Left renal cortex interstitium (tissue), 4 donors: ENCODE measurements around the gene KRCC1. TPM values are rescaled to one million over a fixed set of nuclear protein-coding genes. Genes with fewer than 3 reads are reported as not detected.
"Not testable (repeated sequence)": the region's sequence is repeated elsewhere in the genome, so short reads cannot be mapped to it uniquely, and the experiment has no call there.

Experiments used
- DNase-seq, 4 donors: peaks; one replicate each; pipeline ENCODE4 v3.0.0-alpha.2; 2013; ENCODE audit warnings: low read depth in 4 of 4, low spot score in 2 of 4, missing footprints in 1 of 4
- polyA plus RNA-seq, 4 donors: library from polyadenylated mRNA; unstranded; fragments of 120-200 nt; gene quantifications; one replicate each; pipeline ENCODE4 v1.2.1, GENCODE V29; 2013; ENCODE audit not compliant: insufficient read length in 4 of 4

Gene KRCC1
- polyA plus RNA-seq, 4 donors: 53.4 to 62.6 (median 56.0) TPM

- no peak for DNase-seq
These were observed 7.0 kb downstream of the KRCC1 start for GRCh38 chr2:88048541-88048940.

- DNase-seq: not testable (repeated sequence)
These were observed 10.0 kb downstream of the KRCC1 start for GRCh38 chr2:88045561-88045960.

- DNase-seq: no peak
These were observed 13.1 kb downstream of the KRCC1 start for GRCh38 chr2:88042476-88042875.

GRCh38 chr2:88038263-88039105 lies 17.1 kb downstream of the KRCC1 start:
- no peak for DNase-seq

DNA sequence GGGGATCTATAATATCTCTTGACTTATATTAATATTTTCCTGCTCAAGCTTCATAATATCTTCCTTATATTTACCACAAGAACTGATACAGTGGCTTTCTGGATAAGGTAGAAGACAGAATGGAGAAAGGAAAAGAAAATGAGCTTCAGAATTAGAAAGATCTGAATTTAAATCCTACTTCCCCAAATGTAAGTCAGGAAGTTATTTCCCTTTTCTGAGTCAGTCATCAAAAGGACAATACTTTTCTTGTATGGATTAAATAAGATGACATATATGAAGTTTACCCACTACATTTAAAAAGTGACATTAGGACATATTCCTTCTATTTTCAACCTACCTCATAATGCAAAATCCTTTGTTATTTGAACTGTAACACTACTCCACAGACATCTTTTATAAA lies 19.0 kb downstream of the KRCC1 start:
- no peak for DNase-seq

DNA sequence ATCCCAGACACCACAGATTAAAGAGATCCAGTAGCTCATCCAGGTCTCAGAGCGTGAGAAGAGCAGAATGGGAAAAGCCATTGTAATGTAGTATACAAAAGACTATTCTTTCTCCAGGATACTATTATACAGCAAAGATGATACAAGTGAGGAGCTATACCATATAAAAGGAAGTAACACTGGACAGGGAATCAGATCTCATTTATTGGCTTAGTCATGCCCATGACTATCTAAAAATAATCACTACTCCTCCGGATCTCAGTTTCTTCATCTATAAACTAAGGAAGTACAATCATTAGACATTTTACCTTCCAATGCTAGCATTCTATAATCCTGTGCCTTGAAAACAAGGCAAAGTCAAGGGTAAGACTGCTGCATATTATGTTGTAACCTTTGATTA lies 19.4 kb downstream of the KRCC1 start:
- DNase-seq: no peak

GRCh38 chr2:88032070-88032702 lies 23.4 kb downstream of the KRCC1 start:
- DNase-seq: no peak

DNA sequence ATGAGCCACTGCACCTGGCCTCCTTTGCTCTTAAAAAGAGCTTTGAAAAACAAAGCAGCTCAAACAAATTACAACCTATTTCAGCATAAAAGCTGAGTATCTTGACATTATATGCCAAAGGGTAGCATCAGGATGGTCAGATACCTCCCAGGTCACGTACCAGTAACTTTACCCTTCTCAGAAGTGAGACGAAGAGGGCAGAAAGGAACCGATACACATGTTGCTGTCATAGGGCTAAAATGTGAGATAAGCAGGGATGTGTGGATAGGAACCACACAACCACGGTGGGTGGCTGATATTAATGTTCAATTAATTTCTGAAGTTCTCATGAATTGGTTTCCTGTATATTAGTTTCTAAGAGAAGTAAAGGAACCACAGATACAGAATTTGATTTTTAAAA lies 26.7 kb downstream of the KRCC1 start:
- no peak for DNase-seq

DNA sequence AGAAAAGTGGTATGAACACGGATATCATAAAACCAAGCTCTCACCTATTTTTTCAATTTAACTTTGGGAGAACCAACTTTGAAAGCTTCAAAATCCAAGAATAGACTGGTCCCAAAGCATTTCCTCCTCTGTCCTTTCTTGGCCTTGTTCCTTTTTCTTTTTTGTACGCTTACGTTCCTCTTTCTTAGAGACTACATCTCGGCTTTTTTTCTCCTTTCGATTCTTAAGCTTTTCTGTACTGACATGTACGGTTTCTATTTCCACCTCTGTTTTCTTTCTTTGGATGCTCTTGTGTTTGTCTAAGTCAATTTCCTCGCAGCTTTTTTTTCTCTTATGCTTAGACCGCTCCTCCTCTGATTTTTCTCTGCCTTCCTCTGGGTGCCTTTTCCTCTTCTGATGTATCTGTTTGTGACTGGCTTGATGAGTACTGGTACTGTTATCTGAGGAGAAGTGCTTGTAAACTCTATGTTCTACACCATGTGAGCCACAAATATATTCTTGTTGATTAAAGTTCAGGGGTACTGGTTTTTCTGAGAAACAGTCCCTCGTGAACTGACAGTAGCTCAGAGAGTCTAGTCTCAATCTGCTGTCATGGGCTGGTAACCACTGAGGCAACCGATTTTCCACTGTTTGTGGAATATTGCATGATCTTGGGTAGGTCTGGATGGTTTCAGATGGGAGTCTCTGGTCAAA lies 27.7 kb downstream of the KRCC1 start:
- no peak for DNase-seq

GRCh38 chr2:88024509-88024908 lies 31.1 kb downstream of the KRCC1 start:
- no peak for DNase-seq

GRCh38 chr2:88022669-88022921 lies 33.0 kb downstream of the KRCC1 start:
- DNase-seq: no peak

DNA sequence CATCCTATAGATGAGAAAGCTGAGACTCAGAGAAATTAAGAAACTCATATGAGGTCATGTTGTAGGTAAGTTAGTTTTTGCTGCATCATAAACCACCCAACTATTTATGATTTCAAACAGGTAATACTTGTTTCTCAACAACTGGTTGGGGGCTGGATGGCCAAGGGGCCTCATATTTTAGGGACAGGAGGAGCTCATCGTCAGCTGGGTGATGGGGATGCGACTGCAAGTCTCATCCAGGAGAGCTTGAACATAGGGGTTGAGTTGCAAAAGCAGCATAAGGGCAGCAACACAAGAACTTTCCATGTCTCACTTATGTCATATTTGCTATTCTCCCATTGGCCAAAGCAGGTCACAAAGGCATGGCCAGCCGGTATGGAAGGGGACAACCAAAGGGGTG lies 35.6 kb downstream of the KRCC1 start:
- DNase-seq: no peak

DNA sequence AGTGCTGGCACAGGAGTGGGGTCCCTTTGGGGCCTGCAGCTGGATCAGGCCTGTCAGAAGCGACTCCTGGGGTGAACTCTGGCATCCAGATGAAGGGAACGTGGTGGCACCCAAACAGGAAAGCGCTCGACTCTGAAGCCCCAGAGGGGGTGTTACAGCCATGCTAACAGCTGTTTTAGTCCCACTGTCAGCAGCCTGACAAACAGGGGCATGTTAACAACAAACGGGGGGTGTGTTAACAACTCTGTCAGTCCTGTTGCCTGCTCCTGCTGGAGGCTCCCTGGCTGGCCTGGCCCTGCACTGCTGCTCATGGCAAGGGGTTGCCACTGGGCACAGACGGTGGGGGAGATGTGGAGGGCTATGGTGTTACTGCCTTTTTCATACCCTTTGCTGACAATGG lies 36.7 kb downstream of the KRCC1 start:
- DNase-seq: no peak

DNA sequence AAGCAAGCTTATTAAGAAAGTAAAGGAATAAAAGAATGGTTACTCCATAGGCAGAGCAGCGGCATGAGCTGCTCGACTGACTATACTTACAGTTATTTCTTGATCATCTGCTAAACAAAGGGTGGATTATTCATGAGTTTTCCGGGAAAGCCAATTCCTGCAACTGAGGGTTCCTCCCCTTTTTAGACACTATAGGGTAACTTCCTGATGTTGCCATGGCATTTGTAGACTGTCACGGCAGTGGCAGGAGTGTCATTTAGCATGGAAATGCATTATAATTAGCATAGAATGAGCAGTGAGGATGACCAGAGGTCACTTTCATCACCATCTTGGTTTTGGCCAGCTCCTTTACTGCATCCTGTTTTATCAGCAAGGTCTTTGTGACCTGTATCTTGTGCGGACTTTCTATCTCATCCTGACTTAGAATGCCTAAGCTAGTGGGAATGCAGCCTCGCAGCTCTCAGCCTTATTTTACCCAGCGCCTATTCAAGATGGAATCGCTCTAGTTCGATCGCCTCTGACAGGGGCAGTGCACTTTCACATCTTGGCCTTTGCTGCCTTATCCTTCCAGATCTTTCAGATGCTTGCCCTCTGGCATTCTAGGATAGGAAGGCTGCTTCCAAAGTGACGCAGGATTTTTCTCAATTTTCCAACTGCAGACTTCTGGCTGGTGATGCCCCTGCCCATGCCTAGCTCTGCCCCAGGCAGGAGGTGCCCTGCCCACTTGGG lies 37.3 kb downstream of the KRCC1 start:
- DNase-seq: not testable (repeated sequence)

- not testable (repeated sequence) for DNase-seq
These were observed 37.9 kb downstream of the KRCC1 start for GRCh38 chr2:88017780-88018038.

- peak in 1 of 4 donors; percentile 75 for DNase-seq
These were observed 38.4 kb downstream of the KRCC1 start for GRCh38 chr2:88016960-88017779.

DNA sequence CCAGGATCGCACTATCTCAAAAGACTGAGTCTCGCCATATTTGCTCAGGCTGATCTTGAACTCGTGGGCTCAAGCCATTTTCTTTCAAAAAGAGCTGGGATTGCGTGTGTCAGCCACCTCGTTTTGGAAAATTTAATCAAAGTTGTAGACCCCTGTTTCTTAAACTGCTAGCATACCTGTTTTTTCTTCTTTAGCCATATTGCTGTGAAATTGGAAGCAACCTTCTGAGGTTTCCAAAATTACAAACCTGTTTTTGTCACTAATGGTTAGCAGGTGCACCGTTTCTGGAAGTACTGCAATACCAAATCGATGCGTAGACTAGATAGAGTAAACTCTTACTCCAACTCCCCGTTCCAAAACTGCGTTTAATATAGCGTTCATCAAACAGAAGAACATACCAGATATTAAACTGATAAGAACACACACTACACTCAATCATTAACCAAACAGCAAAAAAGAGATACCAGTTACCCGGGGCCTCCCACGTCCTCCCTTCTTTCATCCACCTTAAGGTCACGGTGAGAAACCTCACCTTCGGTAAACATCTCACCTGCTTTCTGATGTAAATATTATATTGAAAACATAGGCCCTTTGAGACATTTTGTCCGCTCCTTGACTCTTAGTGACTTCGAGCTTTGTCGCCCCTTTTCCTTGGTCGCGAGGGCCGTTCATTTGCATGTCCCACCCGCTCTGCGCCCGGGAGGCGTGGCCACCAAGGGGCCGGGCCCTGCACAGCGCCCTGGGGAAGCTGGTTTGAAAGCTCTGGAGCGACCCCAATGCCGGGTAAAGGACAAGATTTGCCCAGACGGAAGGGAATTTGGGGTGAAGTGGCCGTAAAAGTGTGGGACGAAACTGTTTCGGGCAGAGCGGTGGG lies 39.3 kb downstream of the KRCC1 start, which contains the start of gene RNU2-63P:
Gene RNU2-63P (minus strand): TSS at position 462 of the 874 bp plus-strand sequence.
- peak; percentile 73 to 96 (median 81) for DNase-seq

GRCh38 chr2:88011011-88011410 lies 44.6 kb downstream of the KRCC1 start:
- DNase-seq: no peak

GRCh38 chr2:88010136-88010535 lies 45.4 kb downstream of the KRCC1 start:
- DNase-seq: no peak
